SK-N-SH treated with all-trans-retinoic acid at 6 μM for 48 hours (cell line): ENCODE results near the gene FAM184B.

Experiments
- ATAC-seq: fragments of 200-7000 bp; cut with Tn5 transposase; 3 replicates; pipeline ENCODE4 v1.9.1; 2020; ENCODE audit warnings: mild to moderate bottlenecking, moderate library complexity
- ARNTL ChIP-seq: fragments of 450-650 bp; formaldehyde crosslinking; IDR thresholded peaks from 2 replicates; pipeline ENCODE4 v1.5.0; 2020; ENCODE audit warnings: low read depth, mild to moderate bottlenecking, moderate library complexity, borderline replicate concordance
- BACH2 ChIP-seq: fragments of 250-450 bp; sonication (Bioruptor Pico); IDR thresholded peaks from 2 replicates; pipeline ENCODE4 v1.9.0; 2021; ENCODE audit warnings: mild to moderate bottlenecking, borderline replicate concordance
- CSDC2 ChIP-seq: fragments of 250-450 bp; sonication (Bioruptor Pico); IDR thresholded peaks from 2 replicates; pipeline ENCODE4 v1.5.0; 2020; ENCODE audit warnings: mild to moderate bottlenecking, moderate library complexity
- ESRRG ChIP-seq: fragments of 250-450 bp; sonication (Bioruptor Pico); IDR thresholded peaks from 2 replicates; pipeline ENCODE4 v1.6.1; 2021; ENCODE audit warnings: mild to moderate bottlenecking
- GLIS3 ChIP-seq: fragments of 250-450 bp; sonication (Bioruptor Pico); IDR thresholded peaks from 2 replicates; pipeline ENCODE4 v1.5.0; 2020; ENCODE audit warnings: mild to moderate bottlenecking, moderate library complexity
- ISL1 ChIP-seq: fragments of 250-450 bp; sonication (Bioruptor Pico); IDR thresholded peaks from 2 replicates; pipeline ENCODE4 v2.1.2; 2022; ENCODE audit warnings: mild to moderate bottlenecking, moderate library complexity
- OSR1 ChIP-seq: fragments of 250-450 bp; sonication (Bioruptor Pico); IDR thresholded peaks from 2 replicates; pipeline ENCODE4 v1.8.0; 2022; ENCODE audit warnings: moderate library complexity, mild to moderate bottlenecking, inconsistent platforms
- PPARA ChIP-seq: fragments of 250-450 bp; sonication (Bioruptor Pico); IDR thresholded peaks from 2 replicates; pipeline ENCODE4 v1.5.0; 2020; ENCODE audit warnings: mild to moderate bottlenecking, borderline replicate concordance
- RARB ChIP-seq: fragments of 250-450 bp; sonication (Bioruptor Pico); IDR thresholded peaks from 2 replicates; pipeline ENCODE4 v1.8.0; 2021; ENCODE audit warnings: mild to moderate bottlenecking, moderate library complexity
- TCF4 ChIP-seq: fragments of 250-450 bp; sonication (Bioruptor Pico); IDR thresholded peaks from 2 replicates; pipeline ENCODE4 v1.8.0; 2021; ENCODE audit warnings: mild to moderate bottlenecking, moderate library complexity, borderline replicate concordance
- TOX ChIP-seq: fragments of 250-450 bp; sonication (Bioruptor Pico); IDR thresholded peaks from 2 replicates; pipeline ENCODE4 v1.8.0; 2021; ENCODE audit warnings: mild to moderate bottlenecking, moderate library complexity, borderline replicate concordance
- ZC3H10 ChIP-seq: fragments of 250-450 bp; sonication (Bioruptor Pico); IDR thresholded peaks from 2 replicates; pipeline ENCODE4 v1.5.1; 2021; ENCODE audit warnings: mild to moderate bottlenecking, moderate library complexity
- ZFP3 ChIP-seq: fragments of 250-450 bp; sonication (Bioruptor Pico); IDR thresholded peaks from 2 replicates; pipeline ENCODE4 v1.5.0; 2020; ENCODE audit warnings: mild to moderate bottlenecking, moderate library complexity
- ZFP30 ChIP-seq: fragments of 450-650 bp; formaldehyde crosslinking; IDR thresholded peaks from 2 replicates; pipeline ENCODE4 v1.5.0; 2022; ENCODE audit warnings: mild to moderate bottlenecking, moderate library complexity
- ZNF565 ChIP-seq: fragments of 450-650 bp; formaldehyde crosslinking; conservative IDR thresholded peaks from 2 replicates; pipeline ENCODE4 v1.5.0; 2020; ENCODE audit warnings: low read depth, mild to moderate bottlenecking, moderate library complexity
- ZNF70 ChIP-seq: fragments of 450-650 bp; formaldehyde crosslinking; IDR thresholded peaks from 2 replicates; pipeline ENCODE4 v1.5.0; 2020; ENCODE audit warnings: mild to moderate bottlenecking, moderate library complexity
- ZNF8 ChIP-seq: fragments of 450-650 bp; formaldehyde crosslinking; IDR thresholded peaks from 2 replicates; pipeline ENCODE4 v1.5.0; 2020; ENCODE audit warnings: mild to moderate bottlenecking, moderate library complexity
- TF ChIP-seq, protein P1 (sequence below): fragments of 250-450 bp; sonication (Bioruptor Pico); IDR thresholded peaks from 2 replicates; pipeline ENCODE4 v1.8.0; 2021; ENCODE audit warnings: low read depth, mild to moderate bottlenecking, moderate library complexity, borderline replicate concordance
- TF ChIP-seq, protein P2 (sequence below): fragments of 250-450 bp; sonication (Bioruptor Pico); IDR thresholded peaks from 2 replicates; pipeline ENCODE4 v1.5.1; 2021; ENCODE audit warnings: mild to moderate bottlenecking, moderate library complexity
- TF ChIP-seq, protein P3 (sequence below): fragments of 250-450 bp; sonication (Bioruptor Pico); IDR thresholded peaks from 2 replicates; pipeline ENCODE4 v1.8.0; 2020; ENCODE audit warnings: mild to moderate bottlenecking, moderate library complexity, borderline replicate concordance
- TF ChIP-seq, protein P4 (sequence below): fragments of 250-450 bp; sonication (Bioruptor Pico); IDR thresholded peaks from 2 replicates; pipeline ENCODE4 v1.5.1; 2020; ENCODE audit warnings: low read depth, mild to moderate bottlenecking, moderate library complexity

The FAM184B gene

DNA sequence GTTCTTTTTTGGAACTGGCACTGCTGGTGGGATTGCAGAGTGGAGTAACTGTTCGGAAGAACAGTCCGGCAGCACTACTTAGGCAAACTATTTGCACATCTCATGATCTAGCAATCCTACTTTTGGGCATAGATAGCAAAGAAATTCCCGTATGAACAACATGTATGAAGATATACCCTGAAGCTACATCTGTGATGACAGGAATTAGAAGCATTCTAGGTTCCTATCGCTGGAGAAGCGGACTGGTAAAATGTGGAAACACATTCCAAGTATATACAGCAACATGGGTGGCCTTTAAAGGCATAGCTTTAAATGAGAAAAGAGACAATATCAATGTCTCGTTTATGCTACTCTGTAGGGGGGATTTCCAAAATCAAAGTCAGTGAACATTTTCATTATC, 26.0 kb upstream of the FAM184B start:
- TF ChIP-seq ZNF8, result no peak
- TF ChIP-seq OSR1 (CRISPR knock-in tag), result no peak
- TF ChIP-seq PPARA (CRISPR knock-in tag), result no peak
- no peak for TF ChIP-seq BACH2 (CRISPR knock-in tag)
- TF ChIP-seq ZFP3 (CRISPR knock-in tag), result no peak
- TF ChIP-seq TCF4 (CRISPR knock-in tag), result no peak
- no peak for TF ChIP-seq ZC3H10
- no peak for TF ChIP-seq RARB
- no peak for TF ChIP-seq ISL1 (CRISPR knock-in tag)
- TF ChIP-seq ZNF70 (CRISPR knock-in tag), result no peak
- TF ChIP-seq, protein P1, sequence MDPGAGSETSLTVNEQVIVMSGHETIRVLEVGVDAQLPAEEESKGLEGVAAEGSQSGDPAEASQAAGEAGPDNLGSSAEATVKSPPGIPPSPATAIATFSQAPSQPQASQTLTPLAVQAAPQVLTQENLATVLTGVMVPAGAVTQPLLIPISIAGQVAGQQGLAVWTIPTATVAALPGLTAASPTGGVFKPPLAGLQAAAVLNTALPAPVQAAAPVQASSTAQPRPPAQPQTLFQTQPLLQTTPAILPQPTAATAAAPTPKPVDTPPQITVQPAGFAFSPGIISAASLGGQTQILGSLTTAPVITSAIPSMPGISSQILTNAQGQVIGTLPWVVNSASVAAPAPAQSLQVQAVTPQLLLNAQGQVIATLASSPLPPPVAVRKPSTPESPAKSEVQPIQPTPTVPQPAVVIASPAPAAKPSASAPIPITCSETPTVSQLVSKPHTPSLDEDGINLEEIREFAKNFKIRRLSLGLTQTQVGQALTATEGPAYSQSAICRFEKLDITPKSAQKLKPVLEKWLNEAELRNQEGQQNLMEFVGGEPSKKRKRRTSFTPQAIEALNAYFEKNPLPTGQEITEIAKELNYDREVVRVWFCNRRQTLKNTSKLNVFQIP (CRISPR knock-in tag), result no peak
- TF ChIP-seq, protein P2, sequence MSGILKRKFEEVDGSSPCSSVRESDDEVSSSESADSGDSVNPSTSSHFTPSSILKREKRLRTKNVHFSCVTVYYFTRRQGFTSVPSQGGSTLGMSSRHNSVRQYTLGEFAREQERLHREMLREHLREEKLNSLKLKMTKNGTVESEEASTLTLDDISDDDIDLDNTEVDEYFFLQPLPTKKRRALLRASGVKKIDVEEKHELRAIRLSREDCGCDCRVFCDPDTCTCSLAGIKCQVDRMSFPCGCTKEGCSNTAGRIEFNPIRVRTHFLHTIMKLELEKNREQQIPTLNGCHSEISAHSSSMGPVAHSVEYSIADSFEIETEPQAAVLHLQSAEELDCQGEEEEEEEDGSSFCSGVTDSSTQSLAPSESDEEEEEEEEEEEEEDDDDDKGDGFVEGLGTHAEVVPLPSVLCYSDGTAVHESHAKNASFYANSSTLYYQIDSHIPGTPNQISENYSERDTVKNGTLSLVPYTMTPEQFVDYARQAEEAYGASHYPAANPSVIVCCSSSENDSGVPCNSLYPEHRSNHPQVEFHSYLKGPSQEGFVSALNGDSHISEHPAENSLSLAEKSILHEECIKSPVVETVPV (CRISPR knock-in tag), result no peak
- TF ChIP-seq ESRRG, result no peak
- TF ChIP-seq ZNF565 (CRISPR knock-in tag), result no peak
- TF ChIP-seq, protein P3, sequence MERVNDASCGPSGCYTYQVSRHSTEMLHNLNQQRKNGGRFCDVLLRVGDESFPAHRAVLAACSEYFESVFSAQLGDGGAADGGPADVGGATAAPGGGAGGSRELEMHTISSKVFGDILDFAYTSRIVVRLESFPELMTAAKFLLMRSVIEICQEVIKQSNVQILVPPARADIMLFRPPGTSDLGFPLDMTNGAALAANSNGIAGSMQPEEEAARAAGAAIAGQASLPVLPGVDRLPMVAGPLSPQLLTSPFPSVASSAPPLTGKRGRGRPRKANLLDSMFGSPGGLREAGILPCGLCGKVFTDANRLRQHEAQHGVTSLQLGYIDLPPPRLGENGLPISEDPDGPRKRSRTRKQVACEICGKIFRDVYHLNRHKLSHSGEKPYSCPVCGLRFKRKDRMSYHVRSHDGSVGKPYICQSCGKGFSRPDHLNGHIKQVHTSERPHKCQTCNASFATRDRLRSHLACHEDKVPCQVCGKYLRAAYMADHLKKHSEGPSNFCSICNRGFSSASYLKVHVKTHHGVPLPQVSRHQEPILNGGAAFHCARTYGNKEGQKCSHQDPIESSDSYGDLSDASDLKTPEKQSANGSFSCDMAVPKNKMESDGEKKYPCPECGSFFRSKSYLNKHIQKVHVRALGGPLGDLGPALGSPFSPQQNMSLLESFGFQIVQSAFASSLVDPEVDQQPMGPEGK (CRISPR knock-in tag), result no peak
- TF ChIP-seq ARNTL (CRISPR knock-in tag), result no peak
- TF ChIP-seq CSDC2, result no peak
- no peak for TF ChIP-seq ZFP30
- TF ChIP-seq, all 23 proteins: peak for 0
- ATAC-seq, result no peak

DNA sequence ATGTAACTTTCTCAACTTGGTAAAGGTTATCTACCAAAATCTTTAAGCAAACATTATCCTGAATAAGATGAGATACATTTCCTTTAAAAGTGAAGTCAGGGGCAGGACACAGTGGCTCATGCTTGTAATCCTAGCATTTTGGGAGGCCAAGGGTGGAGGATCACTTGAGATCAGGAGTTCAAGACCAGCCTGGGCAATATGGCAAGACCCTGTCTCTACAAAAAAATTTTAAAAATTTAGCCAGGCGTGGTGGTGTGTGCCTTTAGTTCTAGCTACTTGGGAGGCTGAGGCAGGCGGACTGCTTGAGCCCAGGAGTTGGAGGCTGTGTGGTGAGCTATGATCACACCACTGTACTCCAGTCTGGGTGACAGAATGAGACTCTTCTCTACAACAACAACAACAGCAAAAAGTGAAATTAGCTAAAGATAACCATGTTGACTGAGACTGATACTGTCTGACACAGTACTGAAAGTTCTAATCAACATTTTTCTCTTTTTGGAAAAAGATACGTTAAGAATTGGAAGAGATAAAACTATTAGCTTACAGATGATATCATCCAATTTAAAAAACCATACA, 24.2 kb upstream of the FAM184B start:
- no peak for ATAC-seq
- TF ChIP-seq TCF4 (CRISPR knock-in tag) (no peak), TOX (CRISPR knock-in tag) (no peak), ZNF70 (CRISPR knock-in tag) (no peak), ZNF565 (CRISPR knock-in tag) (no peak), ZC3H10 (no peak), PPARA (CRISPR knock-in tag) (no peak), ARNTL (CRISPR knock-in tag) (no peak), ZFP30 (no peak), BACH2 (CRISPR knock-in tag) (no peak), CSDC2 (no peak), ESRRG (no peak), GLIS3 (no peak), ZFP3 (CRISPR knock-in tag) (no peak)
- TF ChIP-seq, protein P2 (CRISPR knock-in tag), result no peak
- TF ChIP-seq, protein P3 (CRISPR knock-in tag), result no peak
- TF ChIP-seq, protein P4, sequence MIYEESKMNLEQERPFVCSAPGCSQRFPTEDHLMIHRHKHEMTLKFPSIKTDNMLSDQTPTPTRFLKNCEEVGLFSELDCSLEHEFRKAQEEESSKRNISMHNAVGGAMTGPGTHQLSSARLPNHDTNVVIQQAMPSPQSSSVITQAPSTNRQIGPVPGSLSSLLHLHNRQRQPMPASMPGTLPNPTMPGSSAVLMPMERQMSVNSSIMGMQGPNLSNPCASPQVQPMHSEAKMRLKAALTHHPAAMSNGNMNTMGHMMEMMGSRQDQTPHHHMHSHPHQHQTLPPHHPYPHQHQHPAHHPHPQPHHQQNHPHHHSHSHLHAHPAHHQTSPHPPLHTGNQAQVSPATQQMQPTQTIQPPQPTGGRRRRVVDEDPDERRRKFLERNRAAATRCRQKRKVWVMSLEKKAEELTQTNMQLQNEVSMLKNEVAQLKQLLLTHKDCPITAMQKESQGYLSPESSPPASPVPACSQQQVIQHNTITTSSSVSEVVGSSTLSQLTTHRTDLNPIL (CRISPR knock-in tag), result no peak
- TF ChIP-seq, protein P1 (CRISPR knock-in tag), result no peak
